Glutamatergic neuron (in vitro differentiated cells): ENCODE data around the gene FBXO4. TPM values are rescaled to one million over a fixed set of nuclear protein-coding genes. Genes with fewer than 3 reads are reported as not detected.

Experiments used
- DNase-seq: peaks from one replicate; pipeline ENCODE4 v3.0.0; 2022
- H3K27ac Mint-ChIP-seq: one replicate; pipeline ENCODE4 v1.8.0; 2020; ENCODE audit warnings: mild to moderate bottlenecking, mixed read lengths, inconsistent platforms; ENCODE audit not compliant: unreplicated experiment
- H3K27me3 Mint-ChIP-seq: one replicate; pipeline ENCODE4 v1.8.0; 2020; ENCODE audit warnings: mild to moderate bottlenecking, moderate library complexity, mixed read lengths, inconsistent platforms; ENCODE audit not compliant: unreplicated experiment
- H3K36me3 Mint-ChIP-seq: one replicate; pipeline ENCODE4 v1.8.0; 2020; ENCODE audit warnings: mild to moderate bottlenecking, mixed read lengths, inconsistent platforms; ENCODE audit not compliant: unreplicated experiment
- H3K4me1 Mint-ChIP-seq: one replicate; pipeline ENCODE4 v1.8.0; 2020; ENCODE audit warnings: mild to moderate bottlenecking, low read depth, mixed read lengths, inconsistent platforms; ENCODE audit not compliant: unreplicated experiment
- H3K4me3 Mint-ChIP-seq: one replicate; pipeline ENCODE4 v1.8.0; 2020; ENCODE audit warnings: mild to moderate bottlenecking, mixed read lengths, inconsistent platforms; ENCODE audit not compliant: unreplicated experiment
- H3K9me3 Mint-ChIP-seq: one replicate; pipeline ENCODE4 v1.8.0; 2020; ENCODE audit warnings: mild to moderate bottlenecking, moderate library complexity, mixed read lengths, inconsistent platforms; ENCODE audit not compliant: unreplicated experiment
- total RNA-seq: library from RNA; stranded (reverse); fragmentation: NEBNext Ultra II Directional; extraction: Animal tissue kit (Norgen Biotek cat#: 25700); gene quantifications from one replicate; pipeline ENCODE4 v1.2.1, GENCODE V29; 2021; ENCODE audit not compliant: unreplicated experiment
- TF ChIP-seq, protein P1 (sequence below): fragments of 200-600 bp; sonication (generic); IDR thresholded peaks from one replicate; pipeline ENCODE4 v1.5.0; 2021; ENCODE audit not compliant: partially characterized antibody, unreplicated experiment

The FBXO4 gene
- total RNA-seq, 1 donor from 2014 or later: 1.0 TPM

DNA sequence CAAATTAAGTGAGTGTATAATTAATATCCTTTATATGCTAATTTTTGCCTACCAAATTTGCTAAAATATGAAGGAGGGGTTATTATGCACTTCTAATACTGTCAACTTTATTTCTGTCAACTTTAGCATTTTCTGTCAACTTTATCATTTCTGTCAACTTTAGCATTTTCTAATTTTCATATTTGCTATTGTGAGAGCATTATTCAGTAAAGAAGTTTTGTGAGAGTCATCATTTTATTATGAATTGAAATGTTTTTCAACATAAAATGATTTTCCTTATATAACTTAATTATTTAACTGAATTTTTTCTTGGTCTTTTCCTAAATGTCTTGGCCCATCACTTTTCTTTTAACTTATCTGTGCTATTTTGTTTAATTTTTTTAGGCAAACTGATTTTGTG is 58.2 kb downstream of the FBXO4 start:
- Mint-ChIP-seq H3K4me1 (no peaks in the 10 kb centered on the region), H3K36me3 (no peaks in the 10 kb centered on the region), H3K27ac (no peak overlapping the region), H3K4me3 (no peak overlapping the region), H3K9me3 (peaks cover 2% of the 10 kb centered on the region), H3K27me3 (peaks cover 2% of the 10 kb centered on the region)
- TF ChIP-seq, protein P1, sequence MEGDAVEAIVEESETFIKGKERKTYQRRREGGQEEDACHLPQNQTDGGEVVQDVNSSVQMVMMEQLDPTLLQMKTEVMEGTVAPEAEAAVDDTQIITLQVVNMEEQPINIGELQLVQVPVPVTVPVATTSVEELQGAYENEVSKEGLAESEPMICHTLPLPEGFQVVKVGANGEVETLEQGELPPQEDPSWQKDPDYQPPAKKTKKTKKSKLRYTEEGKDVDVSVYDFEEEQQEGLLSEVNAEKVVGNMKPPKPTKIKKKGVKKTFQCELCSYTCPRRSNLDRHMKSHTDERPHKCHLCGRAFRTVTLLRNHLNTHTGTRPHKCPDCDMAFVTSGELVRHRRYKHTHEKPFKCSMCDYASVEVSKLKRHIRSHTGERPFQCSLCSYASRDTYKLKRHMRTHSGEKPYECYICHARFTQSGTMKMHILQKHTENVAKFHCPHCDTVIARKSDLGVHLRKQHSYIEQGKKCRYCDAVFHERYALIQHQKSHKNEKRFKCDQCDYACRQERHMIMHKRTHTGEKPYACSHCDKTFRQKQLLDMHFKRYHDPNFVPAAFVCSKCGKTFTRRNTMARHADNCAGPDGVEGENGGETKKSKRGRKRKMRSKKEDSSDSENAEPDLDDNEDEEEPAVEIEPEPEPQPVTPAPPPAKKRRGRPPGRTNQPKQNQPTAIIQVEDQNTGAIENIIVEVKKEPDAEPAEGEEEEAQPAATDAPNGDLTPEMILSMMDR: no peak
- DNase-seq: no peak

DNA sequence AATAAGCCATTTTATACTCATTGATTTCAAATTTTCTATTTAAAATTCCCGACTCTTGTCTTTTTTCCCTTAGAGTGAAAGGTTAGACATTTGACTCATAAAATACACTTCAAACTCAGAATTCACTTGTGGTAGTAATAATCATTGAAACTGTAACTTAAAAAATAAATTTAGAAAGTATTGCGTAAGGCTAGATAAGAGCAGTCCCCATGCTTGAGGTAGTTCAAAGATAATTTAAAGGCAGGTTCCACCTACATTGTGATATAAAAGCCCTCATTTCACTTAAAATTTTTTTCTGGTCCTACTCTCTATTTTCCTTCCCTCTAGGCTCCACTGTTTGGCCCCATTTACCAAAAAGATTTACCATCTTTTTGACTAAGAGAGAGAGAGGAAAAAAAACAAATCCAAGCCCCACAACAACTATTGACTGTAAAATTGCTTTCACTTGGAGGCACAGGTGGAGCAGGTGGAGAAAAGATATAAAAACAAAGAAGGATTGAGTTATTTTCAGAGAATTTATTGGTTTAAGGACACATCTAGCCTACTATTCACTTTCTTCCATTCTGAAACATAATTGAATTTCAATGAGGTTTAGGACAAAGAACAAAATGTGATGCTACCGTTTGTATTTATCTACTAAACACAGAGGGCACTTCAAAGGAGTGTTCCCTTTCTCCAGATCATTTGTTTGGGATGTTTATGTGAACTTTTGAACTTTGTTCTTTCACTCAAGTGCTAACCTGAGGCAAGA is 61.0 kb downstream of the FBXO4 start:
- Mint-ChIP-seq H3K27me3 (peaks cover 2% of the 10 kb centered on the region), H3K4me3 (no peak overlapping the region), H3K36me3 (no peaks in the 10 kb centered on the region), H3K9me3 (peaks cover 2% of the 10 kb centered on the region), H3K27ac (no peak overlapping the region), H3K4me1 (no peaks in the 10 kb centered on the region)
- TF ChIP-seq, protein P1: no peak
- no peak for DNase-seq

Other genes starting within 250 kb of the FBXO4 start
- gene OXCT1, start 54.9 kb upstream of the FBXO4 start, total RNA-seq: 24.7 TPM
- gene RIMOC1, start 20.9 kb upstream of the FBXO4 start, total RNA-seq: 45.5 TPM